ENCODE results near the gene TNFRSF18. TPM values are rescaled to one million over a fixed set of nuclear protein-coding genes. Genes with fewer than 3 reads are reported as not detected.

Gene TNFRSF18
- polyA plus RNA-seq, 1 donor (not counting 4 experiments of a cell fraction or from before 2014, with no cell fraction given), result 0.21 TPM

- Histone ChIP-seq H3K4me1 (ENCODE audit: control insufficient read depth, extremely low read depth, insufficient read depth, low read length) (peaks cover 8% of the 10 kb centered on the region), H3K27ac (ENCODE audit: control insufficient read depth, insufficient read depth, low read length) (no peak overlapping the region), H3K9me3 (ENCODE audit: control insufficient read depth, low read depth, low read length) (peaks cover 4% of the 10 kb centered on the region), H2AFZ (ENCODE audit: control insufficient read depth, low read length) (no peak overlapping the region), H3K27me3 (ENCODE audit: control insufficient read depth, extremely low read depth, insufficient read depth, low read length) (no peaks in the 10 kb centered on the region), H3K9me1 (ENCODE audit: control insufficient read depth, extremely low read depth, insufficient read depth, low read length) (no peaks in the 10 kb centered on the region), H3K36me3 (ENCODE audit: control insufficient read depth in 2 of 2, extremely low read depth in 1 of 2, insufficient read depth in 2 of 2, low read length in 2 of 2) (peaks cover 13 to 35% of the 10 kb centered on the region in 2 experiments), H3K4me3 (ENCODE audit: control insufficient read depth in 2 of 3, extremely low read depth in 1 of 3, insufficient read depth in 2 of 3, low read depth in 1 of 3, low read length in 3 of 3) (no peak overlapping the region), H4K20me1 (ENCODE audit: control insufficient read depth, extremely low read depth, insufficient read depth, low read length) (peaks cover 5% of the 10 kb centered on the region), H3K79me2 (ENCODE audit: control insufficient read depth, insufficient read depth, low read length) (peaks cover 81% of the 10 kb centered on the region), H3K9ac (ENCODE audit: control insufficient read depth, extremely low read depth, insufficient read depth, low read length) (no peak overlapping the region), H3K4me2 (ENCODE audit: control insufficient read depth, extremely low read depth, insufficient read depth, low read depth, low read length) (no peak overlapping the region)
- no peak for DNase-seq (ENCODE audit: low read depth, low spot score)
- dilution Hi-C loops (cut with MboI; ENCODE audit: extremely low pct_ligation_motif_present, low sequenced_read_pairs), result no loop called here
- TF ChIP-seq CTCF (optimal IDR thresholded peaks at IDR 0.05 in 1 of 3, IDR thresholded peaks at IDR 0.05 in 1 of 3, conservative IDR thresholded peaks at IDR 0.05 in 1 of 3; ENCODE audit: extremely low read depth in 1 of 3, insufficient read depth in 2 of 3, low read length in 3 of 3) (no peak), EZH2 (IDR thresholded peaks at IDR 0.05; ENCODE audit: low read length) (no peak)
- FAIRE-seq, result no peak
Measured at GRCh38 chr1:1229770-1230169, 23.4 kb upstream of the TNFRSF18 start.

DNA sequence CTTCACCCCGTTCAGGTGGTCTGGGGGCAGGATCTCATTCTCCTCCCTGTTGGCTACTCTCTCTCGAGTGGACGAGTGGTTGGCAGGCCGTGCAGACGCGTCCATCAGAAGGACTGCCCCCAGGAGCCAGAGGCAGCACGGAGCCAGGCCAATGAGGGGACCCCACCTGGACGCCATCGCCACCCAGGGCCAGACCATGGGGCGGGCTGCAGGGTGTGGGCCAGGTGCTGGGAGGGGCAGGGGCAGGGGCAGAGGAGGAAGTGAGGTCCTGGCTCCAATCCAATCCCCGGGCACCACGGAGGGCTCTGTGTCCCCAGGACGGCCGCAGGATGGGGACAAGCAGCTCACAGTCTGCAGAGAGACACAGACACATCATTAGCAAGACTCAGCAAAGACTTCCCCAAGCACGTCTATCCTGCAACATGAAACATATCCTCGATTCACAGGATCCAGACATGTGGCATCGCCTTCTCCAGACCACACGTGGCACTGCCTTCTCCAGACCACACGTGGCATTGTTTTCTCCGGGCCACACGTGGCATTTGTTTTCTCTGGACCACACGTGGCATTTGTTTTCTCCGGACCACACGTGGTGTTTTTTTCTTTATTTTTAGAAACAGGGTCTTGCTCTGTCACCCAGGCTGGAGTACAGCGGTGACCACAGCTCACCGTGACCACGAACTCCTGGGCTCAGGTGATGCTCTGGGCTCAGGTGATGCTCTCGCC, 22.4 kb upstream of the TNFRSF18 start:
- Histone ChIP-seq H2AFZ (ENCODE audit: control insufficient read depth, low read length) (no peak overlapping the region), H3K27me3 (ENCODE audit: control insufficient read depth, extremely low read depth, insufficient read depth, low read length) (no peaks in the 10 kb centered on the region), H3K79me2 (ENCODE audit: control insufficient read depth, insufficient read depth, low read length) (peaks cover 81% of the 10 kb centered on the region), H3K4me3 (ENCODE audit: control insufficient read depth in 2 of 3, extremely low read depth in 1 of 3, insufficient read depth in 2 of 3, low read depth in 1 of 3, low read length in 3 of 3) (no peak overlapping the region), H3K9ac (ENCODE audit: control insufficient read depth, extremely low read depth, insufficient read depth, low read length) (no peak overlapping the region), H3K36me3 (ENCODE audit: control insufficient read depth in 2 of 2, extremely low read depth in 1 of 2, insufficient read depth in 2 of 2, low read length in 2 of 2) (peaks cover 13 to 32% of the 10 kb centered on the region in 2 experiments), H3K27ac (ENCODE audit: control insufficient read depth, insufficient read depth, low read length) (no peak overlapping the region), H3K9me1 (ENCODE audit: control insufficient read depth, extremely low read depth, insufficient read depth, low read length) (no peaks in the 10 kb centered on the region), H3K4me1 (ENCODE audit: control insufficient read depth, extremely low read depth, insufficient read depth, low read length) (peaks cover 8% of the 10 kb centered on the region), H3K4me2 (ENCODE audit: control insufficient read depth, extremely low read depth, insufficient read depth, low read depth, low read length) (no peak overlapping the region), H3K9me3 (ENCODE audit: control insufficient read depth, low read depth, low read length) (peaks cover 4% of the 10 kb centered on the region), H4K20me1 (ENCODE audit: control insufficient read depth, extremely low read depth, insufficient read depth, low read length) (peaks cover 5% of the 10 kb centered on the region)
- FAIRE-seq, result no peak
- TF ChIP-seq EZH2 (IDR thresholded peaks at IDR 0.05; ENCODE audit: low read length) (no peak), CTCF (optimal IDR thresholded peaks at IDR 0.05 in 1 of 3, IDR thresholded peaks at IDR 0.05 in 1 of 3, conservative IDR thresholded peaks at IDR 0.05 in 1 of 3; ENCODE audit: extremely low read depth in 1 of 3, insufficient read depth in 2 of 3, low read length in 3 of 3) (no peak)
- dilution Hi-C loops (cut with MboI; ENCODE audit: extremely low pct_ligation_motif_present, low sequenced_read_pairs), result no loop called here
- no peak for DNase-seq (ENCODE audit: low read depth, low spot score)

Measured in keratinocyte (primary cell).